ENCODE data around the gene CLCNKB.
"Not testable (repeated sequence)": the region's sequence is repeated elsewhere in the genome, so short reads cannot be mapped to it uniquely, and the experiment has no call there.

The CLCNKB gene

DNA sequence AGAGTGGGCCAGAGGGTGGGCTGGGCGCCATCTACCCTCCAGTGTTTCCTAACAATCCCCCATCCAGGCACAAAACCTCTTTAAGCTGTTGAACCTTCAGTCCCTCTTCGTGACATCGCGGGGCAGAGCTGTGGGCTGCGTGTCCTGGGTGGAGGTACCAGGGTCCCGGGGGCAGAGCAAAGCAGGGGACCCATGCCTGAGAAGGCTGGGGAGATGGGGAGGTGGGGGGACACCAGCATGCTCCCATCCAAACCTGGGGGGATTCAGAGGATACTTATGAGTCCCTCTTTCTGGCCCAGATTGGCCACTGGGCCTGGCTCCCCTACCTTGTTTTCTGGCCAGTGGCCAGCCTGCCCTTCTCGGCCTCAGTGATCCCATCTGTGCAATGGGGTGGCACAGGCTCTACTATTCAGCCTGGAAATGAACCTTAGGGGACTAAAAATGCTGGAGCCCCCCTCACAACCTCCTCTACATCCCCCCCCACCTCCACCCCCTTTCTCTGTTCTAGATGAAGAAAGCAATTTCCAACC lies 10.4 kb upstream of the CLCNKB start:
- not testable (repeated sequence) for DNase-seq (ENCODE audit: low spot score)

DNA sequence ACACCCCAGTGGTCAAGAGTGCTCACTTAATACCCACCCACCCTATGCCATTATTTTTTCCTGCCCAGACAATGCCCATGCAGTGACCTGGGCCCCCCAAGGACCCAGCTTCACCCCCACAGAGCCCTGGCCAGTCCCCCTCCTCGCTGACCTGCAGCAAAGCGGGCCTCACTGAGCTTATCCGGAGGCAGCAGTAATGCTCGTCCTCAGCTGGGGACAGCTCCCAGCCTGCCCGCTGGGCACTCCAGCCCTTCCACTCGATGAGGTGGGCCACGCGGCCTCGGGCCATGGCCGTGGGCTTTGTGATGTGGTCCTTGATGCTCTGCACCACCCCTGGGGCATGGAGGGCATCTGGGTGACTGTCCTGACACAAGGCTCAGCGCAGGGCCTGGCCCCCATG lies 7.1 kb upstream of the CLCNKB start:
- DNase-seq (ENCODE audit: low spot score) = not testable (repeated sequence)

DNA sequence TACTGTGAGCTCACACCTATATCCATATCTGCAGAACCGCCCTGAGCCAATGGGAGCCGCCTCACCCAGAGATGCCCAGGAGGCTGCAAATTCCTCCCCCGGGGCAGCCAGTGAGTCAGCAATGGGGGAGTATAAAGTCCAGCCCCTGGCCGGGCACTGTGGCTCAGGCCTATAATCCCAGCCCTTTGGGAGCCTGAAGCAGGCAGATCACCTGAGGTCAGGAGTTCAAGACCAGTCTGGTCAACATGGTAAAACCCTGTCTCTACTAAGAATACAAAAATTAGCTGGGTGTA lies 5.0 kb upstream of the CLCNKB start:
- no peak for DNase-seq (ENCODE audit: low spot score)

GRCh38 chr1:16039871-16040270 lies 3.7 kb upstream of the CLCNKB start:
- not testable (repeated sequence) for DNase-seq (ENCODE audit: low spot score)

GRCh38 chr1:16041200-16041599 lies 2.4 kb upstream of the CLCNKB start:
- no peak for DNase-seq (ENCODE audit: low spot score)

- no peak for DNase-seq (ENCODE audit: low spot score)
Measured at GRCh38 chr1:16042096-16042495, 1.5 kb upstream of the CLCNKB start.

DNA sequence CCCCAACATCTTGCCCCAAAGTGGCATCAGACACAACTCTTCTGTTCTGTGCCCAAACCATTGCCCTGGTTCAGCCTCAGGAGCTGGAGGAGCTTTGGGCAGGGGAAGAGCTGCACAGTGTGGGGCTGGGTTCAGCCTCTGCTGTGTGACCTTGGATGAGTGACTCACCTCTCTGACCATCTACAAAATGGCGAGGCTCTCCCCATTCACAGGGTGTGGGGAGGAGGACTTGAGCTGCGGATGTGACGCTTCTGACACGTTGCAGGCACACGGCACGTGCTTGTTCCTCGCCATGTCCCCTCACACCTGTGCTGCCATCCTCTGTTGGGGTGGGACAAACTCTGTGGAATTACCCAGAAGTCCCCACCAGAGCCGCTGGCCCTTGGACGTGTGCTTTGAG lies 928 bp upstream of the CLCNKB start:
- not testable (repeated sequence) for DNase-seq (ENCODE audit: low spot score)

- no peak for DNase-seq (ENCODE audit: low spot score)
Measured at GRCh38 chr1:16043950-16044349, 368 bp downstream of the CLCNKB start.

DNA sequence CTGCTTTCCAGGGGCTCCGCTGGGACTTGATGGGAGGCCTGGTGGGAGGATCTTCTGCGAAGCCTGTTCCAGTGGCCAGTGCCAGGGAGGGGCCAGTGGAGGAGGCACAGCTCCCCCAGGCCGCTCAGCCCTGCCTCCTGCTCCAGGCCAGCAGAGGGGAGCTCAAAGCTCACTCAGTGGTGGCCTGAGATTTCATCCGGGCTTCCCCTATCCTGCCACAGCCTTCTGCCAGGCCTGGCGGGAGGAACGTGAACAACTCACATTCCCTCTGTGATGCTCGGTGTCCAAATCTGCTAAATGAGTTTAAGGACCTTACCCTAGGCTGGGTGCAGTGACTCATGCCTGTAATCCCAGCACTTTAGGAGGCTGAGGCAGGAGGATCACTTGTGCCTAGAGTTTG lies 3.3 kb downstream of the CLCNKB start:
- DNase-seq (ENCODE audit: low spot score) = no peak

DNA sequence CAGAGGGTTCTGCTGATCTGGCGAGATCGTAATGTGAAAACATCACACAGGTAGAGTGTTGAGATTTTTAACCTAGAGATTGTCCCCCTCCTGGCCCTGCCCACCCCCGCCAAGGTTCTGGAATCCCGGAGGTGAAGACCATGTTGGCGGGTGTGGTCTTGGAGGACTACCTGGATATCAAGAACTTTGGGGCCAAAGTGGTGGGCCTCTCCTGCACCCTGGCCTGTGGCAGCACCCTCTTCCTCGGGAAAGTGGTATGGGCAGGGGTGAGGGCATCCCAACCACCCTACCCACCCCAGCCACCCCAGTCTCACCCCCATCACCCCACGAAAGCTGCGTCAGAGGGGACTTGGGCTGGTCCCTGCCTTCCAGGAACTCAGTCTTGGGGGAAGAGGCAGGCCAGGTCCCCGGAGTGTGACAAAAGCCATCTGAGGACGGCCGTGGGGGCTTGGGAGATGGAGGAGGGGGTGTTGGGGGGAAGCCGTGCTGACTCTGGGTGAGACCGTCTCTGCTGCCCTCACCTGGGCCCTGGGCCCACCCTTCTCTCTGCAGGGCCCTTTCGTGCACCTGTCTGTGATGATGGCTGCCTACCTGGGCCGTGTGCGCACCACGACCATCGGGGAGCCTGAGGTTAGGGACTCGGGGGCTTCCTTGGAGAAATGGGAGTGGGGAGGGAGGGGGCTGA lies 4.4 kb downstream of the CLCNKB start:
- no peak for DNase-seq (ENCODE audit: low spot score)

- DNase-seq (ENCODE audit: low spot score) = no peak
Measured at GRCh38 chr1:16048573-16049189, 5.1 kb downstream of the CLCNKB start.

- DNase-seq (ENCODE audit: low spot score) = no peak
Measured at GRCh38 chr1:16050328-16050727, 6.7 kb downstream of the CLCNKB start.

GRCh38 chr1:16051039-16051438 lies 7.5 kb downstream of the CLCNKB start:
- no peak for DNase-seq (ENCODE audit: low spot score)

DNA sequence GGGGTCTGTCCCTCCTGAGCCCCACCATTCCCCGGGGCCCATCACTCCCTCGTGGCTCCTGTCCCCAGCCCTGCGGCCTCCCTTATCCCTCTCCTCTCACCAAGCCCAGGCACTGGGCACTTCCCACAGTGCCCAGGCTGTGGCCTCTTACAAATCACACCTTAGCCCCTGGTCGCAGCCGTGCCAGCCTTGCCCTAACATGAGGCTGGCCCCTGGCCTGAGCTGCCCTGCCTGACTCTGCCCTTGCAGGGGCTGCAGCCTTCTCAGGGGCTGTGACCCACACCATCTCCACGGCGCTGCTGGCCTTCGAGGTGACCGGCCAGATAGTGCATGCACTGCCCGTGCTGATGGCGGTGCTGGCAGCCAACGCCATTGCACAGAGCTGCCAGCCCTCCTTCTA lies 8.4 kb downstream of the CLCNKB start:
- DNase-seq (ENCODE audit: low spot score) = not testable (repeated sequence)

DNA sequence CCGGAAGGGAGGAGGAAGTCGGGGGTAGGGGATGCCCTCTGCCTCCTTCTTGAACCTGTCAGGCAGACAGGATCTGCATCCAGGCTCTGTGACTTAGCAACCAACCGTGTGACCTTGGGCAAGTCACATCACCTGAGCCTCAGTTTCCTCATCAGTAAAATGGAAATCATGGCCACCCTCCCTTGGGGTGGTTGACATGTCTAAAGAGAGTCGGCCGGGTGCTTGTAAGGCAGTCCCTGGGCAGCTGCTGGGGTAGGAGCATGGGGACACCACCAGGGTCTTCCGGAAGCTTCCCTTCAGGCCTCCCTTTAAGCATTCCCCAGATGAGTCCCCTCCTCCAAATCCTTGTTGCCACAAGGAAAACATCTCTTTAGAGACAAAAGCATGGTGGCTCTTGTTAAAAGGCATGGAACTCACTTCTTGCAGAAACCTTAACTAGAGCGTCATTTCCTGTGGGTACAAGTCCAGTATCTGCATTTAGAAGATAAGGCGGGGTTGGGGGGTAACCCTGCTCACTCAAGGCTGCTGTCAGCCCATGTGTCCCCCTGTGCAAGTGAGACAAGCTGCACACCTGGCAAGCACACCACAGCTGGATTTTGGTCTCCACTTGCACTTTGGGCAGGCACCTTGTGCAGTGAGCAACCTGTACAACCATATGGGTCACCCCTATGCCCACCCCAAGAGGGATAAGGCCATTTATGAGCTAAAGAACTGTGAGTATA lies 10.4 kb downstream of the CLCNKB start:
- DNase-seq (ENCODE audit: low spot score) = no peak

GRCh38 chr1:16054598-16055540 lies 11.3 kb downstream of the CLCNKB start:
- no peak for DNase-seq (ENCODE audit: low spot score)

DNA sequence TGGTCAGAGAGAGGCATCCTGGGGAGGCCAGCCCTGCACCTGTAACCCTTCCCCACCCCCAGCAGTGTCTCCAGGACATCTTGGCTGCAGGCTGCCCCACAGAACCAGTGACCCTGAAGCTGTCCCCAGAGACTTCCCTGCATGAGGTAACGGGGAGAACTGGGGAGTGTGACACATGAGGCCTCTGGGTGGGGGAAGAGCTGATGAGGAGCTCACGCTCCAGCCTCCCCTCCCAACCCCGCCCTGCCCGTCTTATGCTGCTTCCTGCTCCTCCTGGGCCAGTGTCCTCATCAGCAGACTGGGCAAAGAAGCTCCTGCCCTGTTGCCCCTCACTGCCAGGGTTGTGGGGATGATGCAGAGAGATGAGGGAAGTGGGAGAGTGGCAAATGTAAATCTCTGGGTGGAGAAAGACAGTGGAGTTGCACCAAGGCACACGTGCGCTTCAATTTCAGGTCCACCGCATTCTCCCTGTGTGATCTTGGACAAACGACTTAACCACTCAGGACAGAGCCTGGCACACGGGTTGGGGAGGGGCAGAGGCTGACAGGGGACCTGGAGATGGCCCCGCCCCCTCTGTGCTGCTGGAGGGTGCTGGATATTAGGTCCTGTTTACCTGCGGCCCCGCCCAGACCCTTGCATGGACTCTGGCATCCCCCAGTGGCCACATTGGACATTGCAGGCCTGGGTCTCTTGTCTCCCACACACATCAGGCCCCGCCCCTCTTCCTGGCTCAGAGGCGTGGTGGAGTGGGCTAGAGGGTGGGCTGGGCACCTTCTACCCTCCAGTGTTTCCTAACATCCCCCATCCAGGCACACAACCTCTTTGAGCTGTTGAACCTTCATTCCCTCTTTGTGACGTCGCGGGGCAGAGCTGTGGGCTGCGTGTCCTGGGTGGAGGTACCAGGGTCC lies 12.3 kb downstream of the CLCNKB start:
- DNase-seq (ENCODE audit: low spot score) = peak; percentile 67

DNA sequence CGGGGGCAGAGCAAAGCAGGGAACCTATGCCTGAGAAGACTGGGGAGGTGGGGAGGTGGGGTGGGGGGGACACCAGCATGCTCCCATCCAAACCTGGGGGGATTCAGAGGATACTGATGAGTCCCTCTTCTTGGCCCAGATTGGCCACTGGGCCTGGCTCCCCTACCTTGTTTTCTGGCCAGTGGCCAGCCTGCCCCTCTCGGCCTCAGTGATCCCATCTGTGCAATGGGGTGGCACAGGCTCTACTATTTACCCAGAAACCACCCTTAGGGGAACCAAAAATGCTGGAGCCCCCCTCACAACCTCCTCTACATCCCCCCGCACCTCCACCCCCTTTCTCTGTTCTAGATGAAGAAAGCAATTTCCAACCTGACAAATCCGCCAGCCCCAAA lies 12.9 kb downstream of the CLCNKB start:
- not testable (repeated sequence) for DNase-seq (ENCODE audit: low spot score)

DNA sequence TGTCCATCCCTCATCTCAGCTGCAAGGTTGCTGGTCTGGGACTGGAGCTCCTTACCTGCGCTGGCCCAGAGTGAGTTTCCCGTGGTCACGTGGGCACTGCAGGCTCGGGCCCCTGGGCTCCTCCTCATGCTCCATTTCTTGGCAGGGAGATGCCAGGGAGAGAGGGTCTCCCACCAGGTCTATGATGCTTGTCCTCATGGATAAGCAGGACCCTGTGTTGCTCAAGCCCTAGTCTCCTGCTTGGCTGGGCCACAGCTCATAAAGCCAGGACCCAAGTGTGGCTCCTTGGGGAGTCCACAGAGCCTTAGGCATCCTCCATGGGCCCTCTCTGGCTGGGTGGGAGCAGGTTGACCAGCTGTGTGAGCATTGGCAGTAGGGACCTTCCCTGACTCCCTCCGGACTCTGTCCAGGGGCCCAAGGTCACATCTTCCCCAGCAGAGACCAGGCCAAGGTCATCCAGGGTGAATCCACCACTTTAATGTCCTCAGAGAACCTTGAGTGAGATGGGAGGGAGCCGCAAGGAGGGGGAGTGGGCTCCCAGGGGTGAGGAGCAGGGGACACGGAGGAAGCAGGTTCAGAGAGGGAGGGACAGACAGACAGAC lies 13.8 kb downstream of the CLCNKB start:
- DNase-seq (ENCODE audit: low spot score) = not testable (repeated sequence)

- DNase-seq (ENCODE audit: low spot score) = not testable (repeated sequence)
Measured at GRCh38 chr1:16058394-16059120, 15.0 kb downstream of the CLCNKB start.
